Neural cell (in vitro differentiated cells): ENCODE results near the gene PCDHGA11. TPM values are rescaled to one million over a fixed set of nuclear protein-coding genes. Genes with fewer than 3 reads are reported as not detected.
A peak's percentile ranks its signal among the peaks of the same experiment; 100 is the strongest.
"Not testable (repeated sequence)": the region's sequence is repeated elsewhere in the genome, so short reads cannot be mapped to it uniquely, and the experiment has no call there.

ENCODE experiments used
- H2AFZ ChIP-seq: fragments of 200-600, 300-800 bp; sonication (generic), shearing (Covaris generic); 2 replicates; pipeline ENCODE4 v1.6.0; 2014; ENCODE audit warnings: low read depth, mild to moderate bottlenecking, antibody characterized with exemption, low read length, moderate library complexity
- H3F3A ChIP-seq: fragments of 200-600 bp; shearing (Covaris generic); 2 replicates; pipeline ENCODE4 v1.6.1; 2016; ENCODE audit warnings: mild to moderate bottlenecking, moderate library complexity, mixed read lengths, antibody characterized with exemption, low read length; ENCODE audit not compliant: insufficient read depth, poor library complexity, severe bottlenecking
- H3K27ac ChIP-seq: fragments of 200-600, 300-800 bp; sonication (generic), shearing (Covaris generic); 2 replicates; pipeline ENCODE4 v1.5.1; 2014; ENCODE audit warnings: mild to moderate bottlenecking, low read length, moderate library complexity
- H3K27me3 ChIP-seq: fragments of 300-800, 200-600 bp; sonication (generic), shearing (Covaris generic); 2 replicates; pipeline ENCODE4 v1.6.0; 2014; ENCODE audit warnings: mild to moderate bottlenecking, low read depth, low read length, moderate library complexity; ENCODE audit not compliant: insufficient read depth
- H3K36me3 ChIP-seq: fragments of 300-800, 200-600 bp; sonication (generic), shearing (Covaris generic); 2 replicates; pipeline ENCODE4 v1.5.1; 2014; ENCODE audit warnings: mild to moderate bottlenecking, antibody characterized with exemption, low read length, moderate library complexity; ENCODE audit not compliant: insufficient read depth
- H3K4me2 ChIP-seq: fragments of 300-800, 200-600 bp; sonication (generic), shearing (Covaris generic); 2 replicates; pipeline ENCODE4 v1.6.0; 2014; ENCODE audit warnings: mild to moderate bottlenecking, low read length
- H3K4me3 ChIP-seq: fragments of 300-800, 200-600 bp; sonication (generic), shearing (Covaris generic); 2 replicates; pipeline ENCODE4 v1.5.1; 2014; ENCODE audit warnings: mild to moderate bottlenecking, low read length, moderate library complexity
- H3K79me2 ChIP-seq: fragments of 200-600 bp; shearing (Covaris generic); replicated peaks from 2 replicates; pipeline ENCODE4 v1.6.0; 2014; ENCODE audit warnings: mild to moderate bottlenecking, low read length, moderate library complexity; ENCODE audit not compliant: insufficient read depth
- H3K9ac ChIP-seq: fragments of 300-800, 200-600 bp; sonication (generic), shearing (Covaris generic); 2 replicates; pipeline ENCODE4 v1.6.1; 2016; ENCODE audit warnings: mild to moderate bottlenecking, low read length, mixed read lengths
- H3K9me2 ChIP-seq: fragments of 200-600 bp; shearing (Covaris generic); 2 replicates; pipeline ENCODE4 v1.6.1; 2016; ENCODE audit warnings: mild to moderate bottlenecking, low read length, mixed read lengths; ENCODE audit not compliant: insufficient read depth
- H3K9me3 ChIP-seq: fragments of 200-600, 300-800 bp; sonication (generic), shearing (Covaris generic); 2 replicates; pipeline ENCODE4 v1.6.1; 2016; ENCODE audit warnings: mild to moderate bottlenecking, mixed run types, low read length, moderate library complexity, mixed read lengths
- H4K20me1 ChIP-seq: fragments of 200-600 bp; shearing (Covaris generic); 2 replicates; pipeline ENCODE4 v1.6.1; 2016; ENCODE audit warnings: mild to moderate bottlenecking, mixed run types; ENCODE audit not compliant: insufficient read depth
- CTCF ChIP-seq: fragments of 450-650 bp; IDR thresholded peaks from 2 replicates; pipeline ENCODE4 v1.5.1; 2014; ENCODE audit warnings: antibody characterized with exemption, mild to moderate bottlenecking, moderate library complexity; ENCODE audit not compliant: poor library complexity, severe bottlenecking
- EP300 ChIP-seq: fragments of 450-650 bp; conservative IDR thresholded peaks from 2 replicates; pipeline ENCODE4 v1.6.1; 2014; ENCODE audit warnings: antibody characterized with exemption, mild to moderate bottlenecking, moderate library complexity; ENCODE audit not compliant: poor library complexity, severe bottlenecking
- EZH2 ChIP-seq: fragments of 200-600, 300-800 bp; shearing (Covaris generic), sonication (generic); IDR thresholded peaks from 2 replicates; pipeline ENCODE4 v1.6.1; 2014; ENCODE audit warnings: antibody characterized with exemption, low read length, borderline replicate concordance, mild to moderate bottlenecking; ENCODE audit not compliant: insufficient read depth, poor library complexity, severe bottlenecking
- MXI1 ChIP-seq: fragments of 450-650 bp; conservative IDR thresholded peaks from 2 replicates; pipeline ENCODE4 v1.6.1; 2014; ENCODE audit warnings: antibody characterized with exemption, mild to moderate bottlenecking; ENCODE audit not compliant: poor library complexity, severe bottlenecking
- POLR2AphosphoS5 ChIP-seq: IDR thresholded peaks from 2 replicates; pipeline ENCODE4 v1.6.1; 2012
- RAD21 ChIP-seq: fragments of 450-650 bp; conservative IDR thresholded peaks from 2 replicates; pipeline ENCODE4 v1.6.1; 2014; ENCODE audit warnings: antibody characterized with exemption, mild to moderate bottlenecking, moderate library complexity
- REST ChIP-seq: IDR thresholded peaks from 2 replicates; pipeline ENCODE4 v1.6.1; 2012; ENCODE audit warnings: borderline replicate concordance
- SMC3 ChIP-seq: fragments of 450-650 bp; conservative IDR thresholded peaks from 2 replicates; pipeline ENCODE4 v1.6.1; 2014; ENCODE audit warnings: antibody characterized with exemption, mild to moderate bottlenecking, moderate library complexity; ENCODE audit not compliant: poor library complexity
- TAF1 ChIP-seq: IDR thresholded peaks from 2 replicates; pipeline ENCODE4 v1.6.1; 2012; ENCODE audit warnings: low read depth
- polyA plus RNA-seq: library from polyadenylated mRNA; depleted of rRNA; stranded (reverse); fragments of >200 nt; gene quantifications from 2 replicates; pipeline ENCODE4 v1.2.3, GENCODE V29; 2014

The PCDHGA11 gene
- polyA plus RNA-seq, 1 donor from 2014 or later = 0.32 TPM

GRCh38 chr5:141387557-141388311, 33.1 kb upstream of the PCDHGA11 start, which contains the start of gene PCDHGB4:
Gene PCDHGB4 (plus strand): TSS chr5:141387698. CDS start chr5:141387885, 187 bp downstream.
- not testable (repeated sequence) for H3K36me3 ChIP-seq, H3K27me3 ChIP-seq, H2AFZ ChIP-seq, H3K79me2 ChIP-seq, H3F3A ChIP-seq, H3K9ac ChIP-seq, H4K20me1 ChIP-seq, H3K4me2 ChIP-seq, H3K9me2 ChIP-seq
- Histone ChIP-seq H3K9me3 (peaks cover 36% of the 10 kb centered on the region), H3K27ac (peak within 1 kb of the TSS; percentile 41), H3K4me3 (peak within 1 kb of the TSS; percentile 53)
- TF ChIP-seq SMC3 (peak; percentile 65), CTCF (peak; percentile 69), RAD21 (peak; percentile 70)

- Histone ChIP-seq H3K27ac (no peak overlapping the region), H4K20me1 (no peaks in the 10 kb centered on the region), H3K4me2 (no peak overlapping the region), H3K9ac (no peak overlapping the region), H2AFZ (no peak overlapping the region), H3K9me3 (peaks cover 37% of the 10 kb centered on the region), H3K4me3 (peak overlapping the region; percentile 53), H3F3A (no peaks in the 10 kb centered on the region), H3K27me3 (no peaks in the 10 kb centered on the region), H3K36me3 (no peaks in the 10 kb centered on the region), H3K9me2 (no peaks in the 10 kb centered on the region), H3K79me2 (no peaks in the 10 kb centered on the region)
- TF ChIP-seq EZH2 = no peak
- no peak for TF ChIP-seq RAD21
- TF ChIP-seq POLR2AphosphoS5 = no peak
- no peak for TF ChIP-seq EP300
- no peak for TF ChIP-seq SMC3
- TF ChIP-seq TAF1 = no peak
- no peak for TF ChIP-seq MXI1
- no peak for TF ChIP-seq REST
- TF ChIP-seq CTCF = no peak
These were observed 32.2 kb upstream of the PCDHGA11 start for GRCh38 chr5:141388661-141389060.
